Endothelial cell (in vitro differentiated cells): ENCODE measurements around the gene TGFBR3. TPM values are rescaled to one million over a fixed set of nuclear protein-coding genes. Genes with fewer than 3 reads are reported as not detected.

ENCODE experiments used
- DNase-seq: peaks from one replicate; pipeline ENCODE4 v3.0.0; 2021; ENCODE audit warnings: low spot score
- H3K27ac Mint-ChIP-seq: one replicate; pipeline ENCODE4 v1.8.0; 2021; ENCODE audit warnings: mixed read lengths, inconsistent platforms; ENCODE audit not compliant: unreplicated experiment
- H3K27me3 Mint-ChIP-seq: one replicate; pipeline ENCODE4 v1.8.0; 2021; ENCODE audit warnings: mild to moderate bottlenecking, moderate library complexity, mixed read lengths, inconsistent platforms; ENCODE audit not compliant: unreplicated experiment
- H3K36me3 Mint-ChIP-seq: one replicate; pipeline ENCODE4 v1.8.0; 2021; ENCODE audit warnings: mild to moderate bottlenecking, low read depth, mixed read lengths, inconsistent platforms; ENCODE audit not compliant: unreplicated experiment
- H3K4me1 Mint-ChIP-seq: one replicate; pipeline ENCODE4 v1.8.0; 2021; ENCODE audit warnings: mild to moderate bottlenecking, mixed read lengths, inconsistent platforms; ENCODE audit not compliant: unreplicated experiment
- H3K4me3 Mint-ChIP-seq: one replicate; pipeline ENCODE4 v1.8.0; 2021; ENCODE audit warnings: mild to moderate bottlenecking, mixed read lengths, inconsistent platforms; ENCODE audit not compliant: unreplicated experiment
- H3K9me3 Mint-ChIP-seq: one replicate; pipeline ENCODE4 v1.8.0; 2021; ENCODE audit warnings: mixed read lengths, inconsistent platforms; ENCODE audit not compliant: unreplicated experiment
- total RNA-seq: library from RNA; stranded (reverse); fragmentation: NEBNext Ultra II Directional; extraction: Animal tissue kit (Norgen Biotek cat#: 25700); gene quantifications from one replicate; pipeline ENCODE4 v1.2.1, GENCODE V29; 2021; ENCODE audit not compliant: unreplicated experiment
- TF ChIP-seq, protein P1 (sequence below): fragments of 200-600 bp; sonication (generic); IDR thresholded peaks from one replicate; pipeline ENCODE4 v1.5.0; 2021; ENCODE audit warnings: antibody characterized with exemption; ENCODE audit not compliant: unreplicated experiment

The TGFBR3 gene
- total RNA-seq, 1 donor from 2014 or later, result 39.2 TPM

DNA sequence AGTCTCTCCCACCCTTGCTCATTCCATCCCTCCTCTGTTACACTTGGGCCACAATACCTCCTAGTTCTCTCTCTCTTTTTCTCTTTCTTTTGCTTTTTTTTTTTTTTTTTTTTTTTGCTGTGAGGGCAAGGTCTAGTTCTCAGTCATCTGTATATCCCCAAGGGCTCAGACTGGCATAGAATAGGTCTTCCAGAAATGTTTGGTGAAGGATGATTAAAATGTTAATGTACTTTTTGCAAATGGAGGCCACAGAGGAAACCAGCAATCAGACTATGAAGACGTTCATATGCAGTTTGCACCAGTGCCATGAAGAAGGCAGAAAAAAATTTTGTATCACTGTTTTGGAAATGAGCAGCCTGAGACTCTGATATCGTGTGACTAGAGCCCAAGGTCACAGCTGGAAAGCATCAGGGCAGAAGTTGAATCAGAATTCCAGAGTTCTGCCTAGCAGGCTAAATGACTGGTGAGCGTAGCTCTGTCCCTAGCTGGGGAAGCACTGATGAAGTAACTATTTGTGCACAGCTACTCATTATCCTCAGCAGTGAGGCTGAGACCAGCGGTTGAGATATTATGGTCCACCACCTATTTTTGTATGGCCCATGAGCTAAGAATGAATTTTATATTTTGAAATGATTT is 186.5 kb downstream of the TGFBR3 start:
- no peak overlapping the region for H3K27ac Mint-ChIP-seq
- H3K4me3 Mint-ChIP-seq, result peak overlapping the region; percentile 47
- H3K4me1 Mint-ChIP-seq, result peaks cover 29% of the 10 kb centered on the region

GRCh38 chr1:91697861-91698260 is 188.1 kb downstream of the TGFBR3 start:
- Mint-ChIP-seq H3K9me3 (no peaks in the 10 kb centered on the region), H3K27ac (no peak overlapping the region), H3K36me3 (peaks cover 25% of the 10 kb centered on the region), H3K4me3 (no peak overlapping the region), H3K4me1 (peaks cover 30% of the 10 kb centered on the region), H3K27me3 (peaks cover 5% of the 10 kb centered on the region)
- DNase-seq, result no peak
- TF ChIP-seq, protein P1, sequence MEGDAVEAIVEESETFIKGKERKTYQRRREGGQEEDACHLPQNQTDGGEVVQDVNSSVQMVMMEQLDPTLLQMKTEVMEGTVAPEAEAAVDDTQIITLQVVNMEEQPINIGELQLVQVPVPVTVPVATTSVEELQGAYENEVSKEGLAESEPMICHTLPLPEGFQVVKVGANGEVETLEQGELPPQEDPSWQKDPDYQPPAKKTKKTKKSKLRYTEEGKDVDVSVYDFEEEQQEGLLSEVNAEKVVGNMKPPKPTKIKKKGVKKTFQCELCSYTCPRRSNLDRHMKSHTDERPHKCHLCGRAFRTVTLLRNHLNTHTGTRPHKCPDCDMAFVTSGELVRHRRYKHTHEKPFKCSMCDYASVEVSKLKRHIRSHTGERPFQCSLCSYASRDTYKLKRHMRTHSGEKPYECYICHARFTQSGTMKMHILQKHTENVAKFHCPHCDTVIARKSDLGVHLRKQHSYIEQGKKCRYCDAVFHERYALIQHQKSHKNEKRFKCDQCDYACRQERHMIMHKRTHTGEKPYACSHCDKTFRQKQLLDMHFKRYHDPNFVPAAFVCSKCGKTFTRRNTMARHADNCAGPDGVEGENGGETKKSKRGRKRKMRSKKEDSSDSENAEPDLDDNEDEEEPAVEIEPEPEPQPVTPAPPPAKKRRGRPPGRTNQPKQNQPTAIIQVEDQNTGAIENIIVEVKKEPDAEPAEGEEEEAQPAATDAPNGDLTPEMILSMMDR, result no peak

More for the DNA sequence above, 186.5 kb downstream of the TGFBR3 start:
- TF ChIP-seq, protein P1, result no peak
- no peak for DNase-seq
- peaks cover 3% of the 10 kb centered on the region for H3K27me3 Mint-ChIP-seq
- peaks cover 28% of the 10 kb centered on the region for H3K36me3 Mint-ChIP-seq
- H3K9me3 Mint-ChIP-seq, result no peaks in the 10 kb centered on the region

DNA sequence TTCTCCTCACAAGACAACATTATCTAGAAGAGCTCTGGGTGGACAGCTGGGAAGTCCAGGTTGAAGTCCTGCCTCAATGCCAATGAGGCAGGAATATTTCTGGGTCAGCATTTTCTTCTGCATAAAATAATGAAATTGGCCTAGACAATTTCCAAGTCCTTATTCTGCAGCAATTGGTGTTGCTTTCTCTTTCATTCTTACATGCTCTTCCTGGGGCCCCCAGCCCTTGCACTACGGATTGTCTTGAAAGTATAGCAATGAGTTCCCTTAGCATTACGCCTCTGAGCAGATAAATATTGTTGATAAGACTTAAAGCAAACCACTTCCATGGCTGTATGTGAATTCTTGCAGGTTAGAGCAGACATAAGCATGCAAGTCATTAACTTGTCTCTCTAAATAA is 188.5 kb downstream of the TGFBR3 start:
- H3K27ac Mint-ChIP-seq, result no peak overlapping the region
- peaks cover 30% of the 10 kb centered on the region for H3K4me1 Mint-ChIP-seq
- H3K36me3 Mint-ChIP-seq, result peaks cover 29% of the 10 kb centered on the region
- no peak for DNase-seq
- TF ChIP-seq, protein P1, result no peak
- no peaks in the 10 kb centered on the region for H3K9me3 Mint-ChIP-seq
- no peak overlapping the region for H3K4me3 Mint-ChIP-seq
- peaks cover 5% of the 10 kb centered on the region for H3K27me3 Mint-ChIP-seq

GRCh38 chr1:91696321-91696720 is 189.6 kb downstream of the TGFBR3 start:
- H3K27me3 Mint-ChIP-seq, result peaks cover 7% of the 10 kb centered on the region
- DNase-seq, result no peak
- H3K36me3 Mint-ChIP-seq, result peaks cover 19% of the 10 kb centered on the region
- peaks cover 35% of the 10 kb centered on the region for H3K4me1 Mint-ChIP-seq
- no peaks in the 10 kb centered on the region for H3K9me3 Mint-ChIP-seq
- TF ChIP-seq, protein P1, result no peak
- H3K4me3 Mint-ChIP-seq, result no peak overlapping the region
- H3K27ac Mint-ChIP-seq, result no peak overlapping the region

DNA sequence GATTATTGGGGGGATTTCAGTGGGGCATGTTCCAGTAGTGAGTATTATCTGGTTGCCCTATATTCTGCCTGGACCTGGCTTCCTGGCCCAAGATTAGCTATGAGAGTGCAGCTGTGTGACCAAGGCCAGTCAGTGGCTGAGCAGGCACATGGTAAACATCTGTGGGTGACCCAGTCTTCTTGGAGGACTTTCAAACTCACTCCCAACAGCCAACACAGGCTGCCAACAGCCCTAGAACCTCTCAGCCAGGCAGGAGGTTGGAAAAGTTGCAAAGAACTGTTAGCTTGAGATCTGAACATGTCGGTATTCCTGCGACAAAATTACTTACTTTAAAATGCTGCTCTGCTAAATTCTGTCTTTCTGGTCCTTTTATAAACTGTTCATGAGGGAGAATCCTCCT is 192.4 kb downstream of the TGFBR3 start:
- no peak overlapping the region for H3K27ac Mint-ChIP-seq
- H3K27me3 Mint-ChIP-seq, result peaks cover 4% of the 10 kb centered on the region
- no peaks in the 10 kb centered on the region for H3K9me3 Mint-ChIP-seq
- no peak overlapping the region for H3K4me3 Mint-ChIP-seq
- H3K36me3 Mint-ChIP-seq, result peaks cover 6% of the 10 kb centered on the region
- DNase-seq, result no peak
- TF ChIP-seq, protein P1, result no peak
- peaks cover 43% of the 10 kb centered on the region for H3K4me1 Mint-ChIP-seq
